Medulla oblongata (tissue), 1 donor: ENCODE results near the gene ATXN7L1.

ENCODE experiments used
- DNase-seq: peaks from one replicate; pipeline ENCODE4 v3.0.0-alpha.2; 2015; ENCODE audit errors: extremely low spot score

Gene ATXN7L1

GRCh38 chr7:105677817-105678573 lies 198.4 kb downstream of the ATXN7L1 start:
- DNase-seq, result peak; percentile 39

- no peak for DNase-seq
Measured at GRCh38 chr7:105677410-105677730, 199.0 kb downstream of the ATXN7L1 start.

- no peak for DNase-seq
Measured at GRCh38 chr7:105675934-105676371, 200.4 kb downstream of the ATXN7L1 start.

GRCh38 chr7:105674200-105674920 lies 202.0 kb downstream of the ATXN7L1 start:
- DNase-seq, result no peak

- no peak for DNase-seq
Measured at GRCh38 chr7:105673367-105674084, 202.9 kb downstream of the ATXN7L1 start.

GRCh38 chr7:105672801-105673200 lies 203.6 kb downstream of the ATXN7L1 start:
- DNase-seq, result no peak

- DNase-seq, result no peak
Measured at GRCh38 chr7:105666324-105666723, 210.1 kb downstream of the ATXN7L1 start.

- DNase-seq, result no peak
Measured at GRCh38 chr7:105665684-105666083, 210.7 kb downstream of the ATXN7L1 start.

GRCh38 chr7:105664816-105665525 lies 211.4 kb downstream of the ATXN7L1 start:
- no peak for DNase-seq

GRCh38 chr7:105662998-105663397 lies 213.4 kb downstream of the ATXN7L1 start:
- no peak for DNase-seq

GRCh38 chr7:105661625-105662024 lies 214.8 kb downstream of the ATXN7L1 start:
- no peak for DNase-seq

- no peak for DNase-seq
Measured at GRCh38 chr7:105656922-105657521, 219.4 kb downstream of the ATXN7L1 start.

- no peak for DNase-seq
Measured at GRCh38 chr7:105655500-105656380, 220.7 kb downstream of the ATXN7L1 start.

- DNase-seq, result no peak
Measured at GRCh38 chr7:105655067-105655466, 221.3 kb downstream of the ATXN7L1 start.

GRCh38 chr7:105654095-105654686 lies 222.2 kb downstream of the ATXN7L1 start:
- no peak for DNase-seq

- DNase-seq, result no peak
Measured at GRCh38 chr7:105653441-105654005, 222.9 kb downstream of the ATXN7L1 start.

GRCh38 chr7:105652359-105652993 lies 223.9 kb downstream of the ATXN7L1 start:
- DNase-seq, result peak; percentile 82

GRCh38 chr7:105651798-105652197 lies 224.6 kb downstream of the ATXN7L1 start:
- no peak for DNase-seq

GRCh38 chr7:105650382-105650970 lies 225.9 kb downstream of the ATXN7L1 start:
- no peak for DNase-seq
